ENCODE data around the gene COPZ1. TPM values are rescaled to one million over a fixed set of nuclear protein-coding genes. Genes with fewer than 3 reads are reported as not detected.

Gene COPZ1
- total and polyA plus RNA-seq, 9 of the 15 experiments (the other 6 are each of a cell fraction or from before 2014, with no cell fraction given): 137 to 487 (median 233) TPM

DNA sequence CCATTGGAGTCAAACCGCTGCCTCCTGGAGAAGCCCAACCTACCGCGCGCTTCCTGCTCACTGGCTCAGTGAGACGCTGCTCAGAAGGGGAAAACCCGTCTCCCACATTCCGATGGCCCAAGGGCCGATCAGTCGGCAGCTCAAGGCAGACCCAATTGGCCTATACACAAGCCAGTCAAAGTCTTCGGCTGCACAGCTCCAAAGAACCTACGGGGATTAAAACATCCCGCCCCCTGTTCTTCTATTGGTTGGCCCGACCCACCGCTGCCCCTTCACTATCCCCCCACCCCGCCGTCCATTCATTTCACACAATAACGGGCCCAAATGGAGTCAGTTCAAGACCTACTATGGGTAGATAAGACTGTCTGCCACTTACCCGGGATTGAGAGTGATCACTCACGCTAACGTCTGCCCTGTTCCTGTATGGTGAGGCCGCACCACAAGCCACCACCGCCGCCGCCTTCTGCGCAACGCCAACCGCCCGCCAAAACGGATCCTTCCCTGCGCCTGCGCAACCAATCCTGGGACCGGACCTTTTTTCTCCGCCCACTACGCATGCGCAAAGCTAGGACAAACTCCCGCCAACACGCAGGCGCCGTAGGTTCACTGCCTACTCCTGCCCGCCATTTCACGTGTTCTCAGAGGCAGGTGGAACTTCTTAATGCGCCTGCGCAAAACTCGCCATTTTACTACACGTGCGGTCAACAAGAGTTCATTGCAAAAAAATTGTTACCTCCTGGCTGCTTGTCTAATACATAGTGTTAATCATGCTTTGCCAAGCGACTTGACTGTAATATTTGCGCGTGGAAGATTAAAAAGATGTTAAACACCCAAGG is 45.1 kb upstream of the COPZ1 start, which contains the start of gene CBX5 (continued):
- TF ChIP-seq, protein P1, sequence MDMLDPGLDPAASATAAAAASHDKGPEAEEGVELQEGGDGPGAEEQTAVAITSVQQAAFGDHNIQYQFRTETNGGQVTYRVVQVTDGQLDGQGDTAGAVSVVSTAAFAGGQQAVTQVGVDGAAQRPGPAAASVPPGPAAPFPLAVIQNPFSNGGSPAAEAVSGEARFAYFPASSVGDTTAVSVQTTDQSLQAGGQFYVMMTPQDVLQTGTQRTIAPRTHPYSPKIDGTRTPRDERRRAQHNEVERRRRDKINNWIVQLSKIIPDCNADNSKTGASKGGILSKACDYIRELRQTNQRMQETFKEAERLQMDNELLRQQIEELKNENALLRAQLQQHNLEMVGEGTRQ (CRISPR knock-in tag; IDR thresholded peaks at IDR 0.05): no peak
- TF ChIP-seq NBN (IDR thresholded peaks at IDR 0.05; ENCODE audit: low read depth): peak; percentile 36; the same call in 1 of the 2 replicates
- TF ChIP-seq, protein P2, sequence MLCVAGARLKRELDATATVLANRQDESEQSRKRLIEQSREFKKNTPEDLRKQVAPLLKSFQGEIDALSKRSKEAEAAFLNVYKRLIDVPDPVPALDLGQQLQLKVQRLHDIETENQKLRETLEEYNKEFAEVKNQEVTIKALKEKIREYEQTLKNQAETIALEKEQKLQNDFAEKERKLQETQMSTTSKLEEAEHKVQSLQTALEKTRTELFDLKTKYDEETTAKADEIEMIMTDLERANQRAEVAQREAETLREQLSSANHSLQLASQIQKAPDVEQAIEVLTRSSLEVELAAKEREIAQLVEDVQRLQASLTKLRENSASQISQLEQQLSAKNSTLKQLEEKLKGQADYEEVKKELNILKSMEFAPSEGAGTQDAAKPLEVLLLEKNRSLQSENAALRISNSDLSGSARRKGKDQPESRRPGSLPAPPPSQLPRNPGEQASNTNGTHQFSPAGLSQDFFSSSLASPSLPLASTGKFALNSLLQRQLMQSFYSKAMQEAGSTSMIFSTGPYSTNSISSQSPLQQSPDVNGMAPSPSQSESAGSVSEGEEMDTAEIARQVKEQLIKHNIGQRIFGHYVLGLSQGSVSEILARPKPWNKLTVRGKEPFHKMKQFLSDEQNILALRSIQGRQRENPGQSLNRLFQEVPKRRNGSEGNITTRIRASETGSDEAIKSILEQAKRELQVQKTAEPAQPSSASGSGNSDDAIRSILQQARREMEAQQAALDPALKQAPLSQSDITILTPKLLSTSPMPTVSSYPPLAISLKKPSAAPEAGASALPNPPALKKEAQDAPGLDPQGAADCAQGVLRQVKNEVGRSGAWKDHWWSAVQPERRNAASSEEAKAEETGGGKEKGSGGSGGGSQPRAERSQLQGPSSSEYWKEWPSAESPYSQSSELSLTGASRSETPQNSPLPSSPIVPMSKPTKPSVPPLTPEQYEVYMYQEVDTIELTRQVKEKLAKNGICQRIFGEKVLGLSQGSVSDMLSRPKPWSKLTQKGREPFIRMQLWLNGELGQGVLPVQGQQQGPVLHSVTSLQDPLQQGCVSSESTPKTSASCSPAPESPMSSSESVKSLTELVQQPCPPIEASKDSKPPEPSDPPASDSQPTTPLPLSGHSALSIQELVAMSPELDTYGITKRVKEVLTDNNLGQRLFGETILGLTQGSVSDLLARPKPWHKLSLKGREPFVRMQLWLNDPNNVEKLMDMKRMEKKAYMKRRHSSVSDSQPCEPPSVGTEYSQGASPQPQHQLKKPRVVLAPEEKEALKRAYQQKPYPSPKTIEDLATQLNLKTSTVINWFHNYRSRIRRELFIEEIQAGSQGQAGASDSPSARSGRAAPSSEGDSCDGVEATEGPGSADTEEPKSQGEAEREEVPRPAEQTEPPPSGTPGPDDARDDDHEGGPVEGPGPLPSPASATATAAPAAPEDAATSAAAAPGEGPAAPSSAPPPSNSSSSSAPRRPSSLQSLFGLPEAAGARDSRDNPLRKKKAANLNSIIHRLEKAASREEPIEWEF (CRISPR knock-in tag; IDR thresholded peaks at IDR 0.05): no peak
- no peak for TF ChIP-seq STAT5A (IDR thresholded peaks at IDR 0.05; ENCODE audit: borderline replicate concordance, low read length)
- TF ChIP-seq PPARD (CRISPR knock-in tag; IDR thresholded peaks at IDR 0.05): no peak
- TF ChIP-seq SMARCC2 (IDR thresholded peaks at IDR 0.05; ENCODE audit: low read depth): no peak
- TF ChIP-seq ZFP1 (CRISPR knock-in tag; IDR thresholded peaks at IDR 0.05): no peak
- TF ChIP-seq CBX1 (IDR thresholded peaks at IDR 0.05; ENCODE audit: low read depth): peak; percentile 71; the same call in 1 of the 2 replicates
- TF ChIP-seq PHB2 (IDR thresholded peaks at IDR 0.05; ENCODE audit: low read depth): no peak
- TF ChIP-seq, protein P3, sequence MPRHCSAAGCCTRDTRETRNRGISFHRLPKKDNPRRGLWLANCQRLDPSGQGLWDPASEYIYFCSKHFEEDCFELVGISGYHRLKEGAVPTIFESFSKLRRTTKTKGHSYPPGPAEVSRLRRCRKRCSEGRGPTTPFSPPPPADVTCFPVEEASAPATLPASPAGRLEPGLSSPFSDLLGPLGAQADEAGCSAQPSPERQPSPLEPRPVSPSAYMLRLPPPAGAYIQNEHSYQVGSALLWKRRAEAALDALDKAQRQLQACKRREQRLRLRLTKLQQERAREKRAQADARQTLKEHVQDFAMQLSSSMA (CRISPR knock-in tag; IDR thresholded peaks at IDR 0.05): 0 out of 2 replicates have a peak, but pooled peaks have one; percentile 64
- no peak for TF ChIP-seq SMARCA4 (IDR thresholded peaks at IDR 0.05)
- TF ChIP-seq RBM14 (IDR thresholded peaks at IDR 0.05; ENCODE audit: borderline replicate concordance, insufficient read depth, low read depth, low read length): no peak
- TF ChIP-seq, protein P4, sequence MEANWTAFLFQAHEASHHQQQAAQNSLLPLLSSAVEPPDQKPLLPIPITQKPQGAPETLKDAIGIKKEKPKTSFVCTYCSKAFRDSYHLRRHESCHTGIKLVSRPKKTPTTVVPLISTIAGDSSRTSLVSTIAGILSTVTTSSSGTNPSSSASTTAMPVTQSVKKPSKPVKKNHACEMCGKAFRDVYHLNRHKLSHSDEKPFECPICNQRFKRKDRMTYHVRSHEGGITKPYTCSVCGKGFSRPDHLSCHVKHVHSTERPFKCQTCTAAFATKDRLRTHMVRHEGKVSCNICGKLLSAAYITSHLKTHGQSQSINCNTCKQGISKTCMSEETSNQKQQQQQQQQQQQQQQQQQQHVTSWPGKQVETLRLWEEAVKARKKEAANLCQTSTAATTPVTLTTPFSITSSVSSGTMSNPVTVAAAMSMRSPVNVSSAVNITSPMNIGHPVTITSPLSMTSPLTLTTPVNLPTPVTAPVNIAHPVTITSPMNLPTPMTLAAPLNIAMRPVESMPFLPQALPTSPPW (CRISPR knock-in tag; IDR thresholded peaks at IDR 0.05): peak; percentile 94
- no peak for TF ChIP-seq ZNF764 (CRISPR knock-in tag; IDR thresholded peaks at IDR 0.05; ENCODE audit: low read depth)
- peak; percentile 75 for TF ChIP-seq CXXC5 (CRISPR knock-in tag; IDR thresholded peaks at IDR 0.05)
- TF ChIP-seq DPF2 (IDR thresholded peaks at IDR 0.05): peak; percentile 49
- TF ChIP-seq LEF1 (IDR thresholded peaks at IDR 0.05): no peak
- no peak for TF ChIP-seq GATAD2A (IDR thresholded peaks at IDR 0.05)
- TF ChIP-seq COPS2 (conservative IDR thresholded peaks at IDR 0.05): no peak
- TF ChIP-seq PRMT5 (CRISPR knock-in tag; IDR thresholded peaks at IDR 0.05): no peak
